H7 (cell line): ENCODE results near the gene ZNF148. TPM values are rescaled to one million over a fixed set of nuclear protein-coding genes. Genes with fewer than 3 reads are reported as not detected.

Experiments
- DNase-seq: peaks from one replicate; pipeline ENCODE4 v3.0.0; 2012
- H3K27me3 ChIP-seq: 2 replicates; pipeline ENCODE4 v1.6.0; 2011; ENCODE audit warnings: mild to moderate bottlenecking, low read length; ENCODE audit not compliant: control insufficient read depth, insufficient read depth
- H3K36me3 ChIP-seq: replicated peaks from 2 replicates; pipeline ENCODE4 v1.5.1; 2011; ENCODE audit warnings: low read length; ENCODE audit not compliant: control insufficient read depth, insufficient read depth
- H3K4me3 ChIP-seq: 2 replicates; pipeline ENCODE4 v1.5.1; 2011; ENCODE audit warnings: low read depth, mild to moderate bottlenecking, control low read depth, low read length, moderate library complexity; ENCODE audit not compliant: insufficient read depth
- total RNA-seq: library from RNA; depleted of rRNA; stranded (reverse); fragments of >200 nt; shearing (Covaris generic); gene quantifications from 2 replicates; pipeline ENCODE4 v1.2.3, GENCODE V29; 2014

Gene ZNF148
- total RNA-seq, 1 experiment from 2014 or later, result 9.7 TPM

DNA sequence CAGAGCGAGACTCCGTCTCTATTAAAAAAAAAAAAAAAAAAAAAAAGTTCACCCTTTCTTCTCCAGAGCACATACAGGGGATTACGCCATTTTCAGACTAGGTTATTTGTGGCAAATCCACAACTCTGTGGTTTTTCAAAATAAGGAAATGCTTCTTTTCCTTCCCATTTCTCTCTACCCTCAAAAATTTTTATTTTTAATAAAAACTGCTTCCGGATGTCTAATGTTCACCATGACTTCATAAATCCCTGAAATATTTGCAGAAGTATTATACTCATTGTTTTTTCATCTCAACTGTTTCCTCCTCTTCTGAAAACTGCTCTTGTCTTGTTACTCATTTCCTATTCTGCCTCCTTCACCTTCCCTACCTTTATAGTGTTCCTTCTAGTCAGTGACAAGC is 117.6 kb downstream of the ZNF148 start:
- Histone ChIP-seq H3K4me3 (no peak overlapping the region), H3K27me3 (no peaks in the 10 kb centered on the region), H3K36me3 (no peaks in the 10 kb centered on the region)
- no peak for DNase-seq

DNA sequence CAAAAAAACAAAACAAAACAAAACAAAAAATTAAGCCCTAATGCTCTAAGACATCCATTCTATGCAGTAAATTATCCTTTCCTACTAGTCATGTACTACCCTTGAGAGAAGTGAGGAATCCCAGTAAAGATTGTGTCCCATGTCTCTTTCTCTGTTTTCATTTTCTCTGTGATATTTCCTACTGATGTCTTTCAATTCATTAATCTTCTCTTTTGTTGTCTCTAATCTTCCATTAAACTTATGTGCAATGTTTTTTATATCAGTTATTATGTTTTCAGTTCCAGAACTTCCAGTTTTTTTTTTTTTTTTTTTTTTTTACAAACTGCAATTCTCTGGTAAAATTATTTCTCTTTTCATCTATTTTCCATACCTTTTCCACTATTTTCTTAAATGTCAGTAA is 118.5 kb downstream of the ZNF148 start:
- Histone ChIP-seq H3K4me3 (no peak overlapping the region), H3K36me3 (no peaks in the 10 kb centered on the region), H3K27me3 (no peaks in the 10 kb centered on the region)

DNA sequence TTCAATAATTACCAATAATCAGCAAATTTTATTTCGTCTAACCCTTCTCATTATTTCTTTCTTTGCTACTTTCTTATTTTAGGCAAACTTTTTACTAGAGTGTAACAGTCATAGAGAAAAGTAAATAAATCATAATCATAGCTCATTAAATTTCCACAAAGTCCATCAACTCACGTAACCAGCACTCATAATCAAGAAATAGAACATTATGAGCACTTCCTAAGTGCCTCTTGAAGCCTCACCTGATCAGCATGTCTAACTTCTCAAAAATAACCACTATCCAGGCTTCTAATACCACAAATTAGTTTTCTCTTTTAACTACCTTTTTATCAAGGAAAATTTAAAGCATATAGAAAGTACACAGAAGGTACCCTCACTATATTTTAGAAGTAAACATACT is 124.2 kb downstream of the ZNF148 start:
- DNase-seq, result no peak
- Histone ChIP-seq H3K4me3 (no peak overlapping the region), H3K27me3 (no peaks in the 10 kb centered on the region), H3K36me3 (no peaks in the 10 kb centered on the region)

More for the DNA sequence above, 118.5 kb downstream of the ZNF148 start:
- no peak for DNase-seq

DNA sequence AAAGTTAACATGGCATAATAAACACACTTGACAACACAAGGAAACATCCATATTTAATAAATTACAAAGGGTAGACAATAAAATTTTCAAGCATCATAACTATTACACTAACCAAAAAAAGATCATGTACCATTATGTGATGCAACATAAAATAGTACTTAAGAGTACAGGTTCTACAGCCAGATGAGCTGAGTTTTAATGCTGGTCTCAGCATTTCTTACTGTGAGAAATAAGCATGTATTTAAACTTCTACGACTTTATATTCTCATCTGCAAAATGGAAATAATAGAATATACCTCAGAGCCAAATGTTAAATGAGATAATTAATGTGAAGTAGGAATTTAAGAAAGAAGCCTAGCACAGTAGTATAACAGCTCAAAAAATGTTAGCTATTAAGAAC is 128.9 kb downstream of the ZNF148 start:
- Histone ChIP-seq H3K4me3 (no peak overlapping the region), H3K27me3 (no peaks in the 10 kb centered on the region), H3K36me3 (no peaks in the 10 kb centered on the region)
- no peak for DNase-seq

DNA sequence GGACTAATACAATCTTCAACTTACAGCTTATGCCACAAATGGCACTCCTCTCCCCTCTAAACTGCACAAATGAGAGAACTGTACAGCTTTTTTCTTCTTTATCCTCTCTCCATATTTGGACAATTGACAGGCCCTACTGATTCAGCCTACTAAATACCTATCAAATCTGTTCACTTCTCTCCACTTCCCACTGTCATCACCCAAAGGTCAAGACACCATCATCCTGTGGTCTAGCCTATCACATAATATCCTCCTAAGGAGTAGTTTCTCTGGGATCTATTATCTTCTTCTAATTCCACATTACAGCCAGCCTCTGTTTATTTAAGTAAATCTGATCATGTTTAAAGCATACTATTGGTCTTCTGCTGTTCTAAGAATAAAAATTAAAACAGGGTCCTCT is 129.6 kb downstream of the ZNF148 start:
- Histone ChIP-seq H3K27me3 (no peaks in the 10 kb centered on the region), H3K4me3 (no peak overlapping the region), H3K36me3 (no peaks in the 10 kb centered on the region)
- no peak for DNase-seq

DNA sequence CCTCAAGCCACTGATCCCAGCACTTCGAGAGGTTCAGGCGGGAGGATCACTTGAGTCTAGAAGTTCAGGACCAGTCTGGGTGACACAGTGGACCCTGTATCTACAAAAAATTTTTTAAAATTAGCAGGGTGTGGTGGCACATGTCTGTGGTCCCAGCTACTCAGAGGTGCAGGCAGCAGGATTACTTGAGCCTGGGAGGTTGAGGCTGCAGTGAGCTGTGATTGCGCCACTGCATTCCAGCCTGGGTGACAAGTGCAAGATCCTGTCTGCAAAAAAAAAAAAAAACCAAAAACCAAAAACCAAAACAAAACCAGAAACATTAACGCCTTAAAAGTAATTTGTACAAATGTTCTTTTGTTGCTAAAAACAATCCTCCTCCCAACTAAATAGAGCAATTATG is 134.6 kb downstream of the ZNF148 start:
- Histone ChIP-seq H3K4me3 (no peak overlapping the region), H3K36me3 (no peaks in the 10 kb centered on the region), H3K27me3 (no peaks in the 10 kb centered on the region)
- DNase-seq, result no peak

DNA sequence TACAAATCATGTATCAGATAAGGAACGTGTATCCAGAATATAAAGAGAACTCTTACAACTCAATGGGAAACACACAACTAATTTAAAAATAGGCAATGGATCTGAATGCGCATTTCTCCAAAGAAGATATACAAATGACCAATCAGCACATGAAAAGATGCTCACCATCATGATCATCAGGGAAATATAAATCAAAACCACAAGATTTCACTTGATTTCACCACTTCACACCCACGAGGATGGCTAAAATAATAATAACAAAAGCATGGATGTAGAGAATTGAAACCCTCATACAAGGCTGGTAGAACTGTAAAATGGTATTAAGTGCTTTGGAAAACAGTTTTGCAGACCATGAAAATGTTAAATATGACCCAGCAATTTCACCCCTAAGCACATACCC is 135.9 kb downstream of the ZNF148 start:
- no peak for DNase-seq
- Histone ChIP-seq H3K27me3 (no peaks in the 10 kb centered on the region), H3K36me3 (no peaks in the 10 kb centered on the region), H3K4me3 (no peak overlapping the region)

DNA sequence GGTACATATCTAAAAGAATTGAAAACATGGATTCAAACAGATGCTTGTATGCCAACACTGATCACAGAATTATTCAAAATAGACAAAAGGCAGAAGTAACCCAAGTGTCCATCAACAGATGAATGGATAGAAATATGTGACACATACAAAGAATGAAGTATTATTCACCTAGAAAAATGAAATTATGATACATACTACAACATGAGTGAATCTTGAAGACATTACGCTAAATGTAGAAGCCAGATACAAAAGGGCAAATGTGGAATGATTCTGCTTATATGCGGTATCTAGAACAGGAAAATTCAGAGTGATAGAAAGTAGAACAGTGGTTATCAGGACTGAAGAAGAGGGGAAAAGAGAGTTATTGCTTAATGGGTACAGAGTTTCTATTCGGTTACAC is 136.4 kb downstream of the ZNF148 start:
- Histone ChIP-seq H3K36me3 (no peaks in the 10 kb centered on the region), H3K4me3 (no peak overlapping the region), H3K27me3 (no peaks in the 10 kb centered on the region)
- no peak for DNase-seq

DNA sequence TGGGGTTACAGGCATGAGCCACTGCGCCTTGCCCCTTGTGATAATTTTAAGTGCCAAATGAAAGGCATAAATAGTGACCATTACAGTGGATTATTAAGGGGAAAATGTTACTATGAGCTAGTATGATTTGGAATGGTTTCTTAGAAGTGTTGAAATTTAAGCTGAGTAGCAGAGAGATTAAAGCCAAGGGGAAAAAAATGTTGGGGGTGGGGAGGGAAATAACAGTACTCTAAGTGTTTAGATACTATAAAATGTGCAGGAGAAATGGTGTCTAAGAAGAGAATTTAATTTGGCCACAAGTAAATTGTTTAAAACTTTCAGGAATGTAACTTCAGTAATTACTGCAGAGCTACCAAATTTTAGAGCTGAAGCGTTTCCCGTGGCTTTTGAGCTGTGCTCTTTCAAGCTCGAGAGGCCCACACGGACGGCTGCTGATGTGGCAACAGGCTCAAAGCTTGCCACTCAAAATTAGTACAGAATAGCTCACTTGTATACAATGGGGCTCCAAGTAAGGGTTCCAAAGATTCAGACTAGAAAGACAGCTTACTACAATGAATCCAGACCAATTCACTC is 138.7 kb downstream of the ZNF148 start:
- Histone ChIP-seq H3K4me3 (no peak overlapping the region), H3K36me3 (peaks cover 3% of the 10 kb centered on the region; the same call in 1 of the 2 replicates), H3K27me3 (no peaks in the 10 kb centered on the region)
- DNase-seq, result no peak

DNA sequence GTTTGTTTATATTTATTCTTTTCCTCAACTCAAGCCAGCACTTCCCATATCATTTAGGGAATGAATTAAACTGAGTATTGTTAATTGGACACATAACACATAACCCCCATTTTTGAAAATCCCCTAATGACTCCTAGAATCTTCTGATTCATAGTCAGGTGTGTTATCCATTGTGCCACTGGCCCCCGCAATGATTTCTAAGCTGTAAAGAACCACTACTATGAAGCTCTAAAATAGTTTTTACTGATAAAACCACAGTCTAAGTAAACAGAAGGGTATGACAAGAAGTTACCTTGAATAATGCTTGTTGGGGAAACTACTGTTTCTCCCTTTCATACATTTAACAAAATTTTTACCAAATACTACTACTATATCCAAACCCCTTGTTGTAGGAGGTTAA is 140.3 kb downstream of the ZNF148 start:
- Histone ChIP-seq H3K36me3 (peaks cover 3% of the 10 kb centered on the region; the same call in 1 of the 2 replicates), H3K4me3 (no peak overlapping the region), H3K27me3 (no peaks in the 10 kb centered on the region)
- no peak for DNase-seq

DNA sequence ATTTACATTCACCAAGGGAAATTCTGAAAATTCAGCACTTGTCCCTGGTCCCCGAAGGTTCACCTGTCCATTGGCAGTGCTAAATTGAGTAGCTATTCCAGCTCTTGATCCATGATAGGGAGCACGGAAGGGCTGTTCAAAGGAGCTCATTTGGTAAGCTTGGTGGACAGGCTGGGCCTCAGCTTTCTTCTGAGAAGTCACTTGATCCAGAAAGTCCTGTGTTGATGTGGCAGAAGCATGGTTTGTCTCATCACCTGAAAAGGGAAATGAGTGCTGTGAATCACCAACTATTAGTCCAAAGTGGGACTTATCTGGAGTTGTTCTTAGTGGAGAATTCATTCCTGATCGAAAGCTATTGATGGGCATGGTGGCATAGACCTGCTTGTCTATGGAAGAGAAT is 142.7 kb downstream of the ZNF148 start:
- H3K36me3 ChIP-seq, result peaks cover 3% of the 10 kb centered on the region; the same call in 1 of the 2 replicates
- no peak for DNase-seq
- H3K27me3 ChIP-seq, result no peaks in the 10 kb centered on the region
- H3K4me3 ChIP-seq, result no peak overlapping the region

DNA sequence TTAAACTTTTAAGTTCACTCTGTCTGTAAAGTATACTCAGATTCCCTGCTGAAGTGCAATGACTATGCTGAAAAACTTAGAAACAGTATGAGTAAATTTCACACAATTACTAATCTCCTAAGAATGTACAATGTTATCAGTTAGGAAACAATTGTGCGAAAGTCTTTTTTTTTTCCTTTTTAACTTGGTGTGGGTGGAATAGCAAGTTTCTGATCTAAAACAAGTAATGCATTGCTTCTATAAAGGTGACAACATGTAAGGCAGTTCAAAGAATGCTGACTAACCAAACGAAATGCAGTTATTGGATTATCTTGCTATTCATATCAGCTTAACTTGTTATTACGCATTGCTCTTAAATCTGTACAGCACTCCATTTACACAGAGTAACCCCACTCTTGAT is 143.2 kb downstream of the ZNF148 start:
- no peaks in the 10 kb centered on the region for H3K27me3 ChIP-seq
- no peak overlapping the region for H3K4me3 ChIP-seq
- no peak for DNase-seq
- H3K36me3 ChIP-seq, result peaks cover 3% of the 10 kb centered on the region; the same call in 1 of the 2 replicates

DNA sequence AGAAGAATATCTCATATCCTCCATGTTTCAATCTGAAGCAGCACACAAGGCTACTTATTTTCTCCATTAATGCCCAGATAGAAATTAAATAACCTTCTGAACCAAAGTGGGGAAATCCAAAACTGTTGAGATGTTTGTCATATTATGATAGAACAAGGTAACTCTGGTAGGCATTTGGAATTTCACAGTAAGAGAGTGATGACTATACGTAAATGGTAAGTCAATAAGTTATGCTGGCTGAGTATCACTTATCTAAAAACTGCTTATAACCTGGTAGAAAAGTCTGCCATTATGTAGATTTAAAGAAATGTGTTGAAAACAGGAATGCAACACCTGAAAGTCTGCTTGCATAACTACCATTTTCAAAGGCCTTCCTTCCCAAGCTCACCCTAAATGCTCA is 145.4 kb downstream of the ZNF148 start:
- peaks cover 3% of the 10 kb centered on the region; the same call in 1 of the 2 replicates for H3K36me3 ChIP-seq
- H3K4me3 ChIP-seq, result no peak overlapping the region
- no peak for DNase-seq
- no peaks in the 10 kb centered on the region for H3K27me3 ChIP-seq

DNA sequence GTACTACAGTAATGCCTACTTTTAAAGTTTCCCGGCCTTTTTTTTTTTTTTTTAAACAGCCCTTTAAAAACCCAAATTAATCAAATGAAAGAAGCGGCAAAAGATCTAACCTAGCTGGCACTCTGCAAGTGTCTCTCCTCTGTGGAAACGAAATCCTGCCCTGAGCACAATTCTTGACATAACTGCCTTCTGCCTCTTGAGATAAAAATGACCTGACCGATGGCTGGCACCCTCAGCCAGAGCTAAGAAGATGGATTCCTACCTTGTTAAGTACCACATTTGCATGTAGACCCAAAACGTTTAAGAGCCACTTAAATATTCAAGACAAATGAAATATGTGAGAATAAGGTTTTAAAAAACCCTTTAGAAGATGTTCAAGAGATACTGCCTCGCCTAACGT is 146.0 kb downstream of the ZNF148 start:
- DNase-seq, result no peak
- H3K4me3 ChIP-seq, result no peak overlapping the region
- peaks cover 3% of the 10 kb centered on the region; the same call in 1 of the 2 replicates for H3K36me3 ChIP-seq
- H3K27me3 ChIP-seq, result no peaks in the 10 kb centered on the region

DNA sequence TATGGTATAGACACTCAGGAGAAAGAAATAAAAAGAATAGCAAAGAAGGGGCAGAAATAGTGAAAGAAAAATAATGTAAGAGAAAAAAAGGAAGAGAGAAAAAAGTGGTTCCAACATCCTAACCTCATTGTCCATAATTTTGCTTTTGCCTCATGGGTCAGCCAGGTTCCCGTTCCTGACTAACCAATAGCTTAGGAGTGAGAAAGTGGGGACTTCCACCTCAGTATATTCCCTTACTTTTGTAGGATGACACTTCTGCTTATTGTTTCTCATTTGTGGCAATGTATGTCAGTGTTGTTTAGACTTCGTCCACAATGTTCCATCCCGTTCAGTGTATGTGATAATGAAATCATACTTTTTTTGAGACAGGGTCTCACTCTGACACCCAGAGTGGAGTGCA is 153.3 kb downstream of the ZNF148 start:
- no peaks in the 10 kb centered on the region for H3K36me3 ChIP-seq
- no peak overlapping the region for H3K4me3 ChIP-seq

More for the DNA sequence above, 153.3 kb downstream of the ZNF148 start:
- no peaks in the 10 kb centered on the region for H3K27me3 ChIP-seq
- DNase-seq, result no peak
